Measurements from ENCODE around the gene CARMIL3.
"Not testable (repeated sequence)": the region's sequence is repeated elsewhere in the genome, so short reads cannot be mapped to it uniquely, and the experiment has no call there.

Gene CARMIL3

GRCh38 chr14:24098927-24099813, 47.4 kb downstream of the CARMIL3 start:
- no peak for DNase-seq

- no peak for DNase-seq
Observed at GRCh38 chr14:24100197-24100981, 48.6 kb downstream of the CARMIL3 start.

- no peak for DNase-seq
Observed at GRCh38 chr14:24100982-24101494, 49.2 kb downstream of the CARMIL3 start.

GRCh38 chr14:24102357-24103048, 50.7 kb downstream of the CARMIL3 start:
- DNase-seq, result no peak

GRCh38 chr14:24103451-24103850, 51.6 kb downstream of the CARMIL3 start:
- no peak for DNase-seq

GRCh38 chr14:24105609-24106239, 53.9 kb downstream of the CARMIL3 start:
- not testable (repeated sequence) for DNase-seq

GRCh38 chr14:24106672-24107271, 55.0 kb downstream of the CARMIL3 start:
- no peak for DNase-seq

GRCh38 chr14:24108336-24108874, 56.6 kb downstream of the CARMIL3 start:
- no peak for DNase-seq

GRCh38 chr14:24110060-24110459, 58.3 kb downstream of the CARMIL3 start:
- DNase-seq, result no peak

GRCh38 chr14:24110523-24110922, 58.7 kb downstream of the CARMIL3 start:
- DNase-seq, result no peak

GRCh38 chr14:24113379-24113800, 61.6 kb downstream of the CARMIL3 start:
- DNase-seq, result peak in 1 of 5 experiments; percentile 46

GRCh38 chr14:24113801-24114531, 62.2 kb downstream of the CARMIL3 start:
- peak; percentile 37 to 91 (median 70) for DNase-seq

GRCh38 chr14:24114532-24115421, 63.0 kb downstream of the CARMIL3 start, which contains the start of the genes DCAF11 and NRL:
Gene DCAF11 (plus strand): TSS chr14:24114777. CDS start chr14:24115595, 818 bp downstream.
Gene NRL (minus strand): TSS chr14:24114949. CDS start chr14:24082848, 32,101 bp downstream.
- peak; percentile 94 to 100 (median 98) for DNase-seq

GRCh38 chr14:24115422-24116127, 63.8 kb downstream of the CARMIL3 start:
- peak in 1 of 5 experiments; percentile 22 for DNase-seq

GRCh38 chr14:24116128-24116814, 64.5 kb downstream of the CARMIL3 start:
- no peak for DNase-seq

GRCh38 chr14:24117179-24117578, 65.4 kb downstream of the CARMIL3 start:
- DNase-seq, result no peak

Data from T-helper 2 cell (primary cell).